Mucosa of descending colon (tissue), 3 donors: ENCODE measurements around the gene DCBLD1. TPM values are rescaled to one million over a fixed set of nuclear protein-coding genes. Genes with fewer than 3 reads are reported as not detected.
A peak's percentile ranks its signal among the peaks of the same experiment; 100 is the strongest.

Experiments
- ATAC-seq: fragments of 200-7000 bp; cut with Tn5 transposase; one replicate; pipeline ENCODE4 v1.9.1; 2020; ENCODE audit warnings: mild to moderate bottlenecking, moderate library complexity
- DNase-seq, 3 donors: peaks; one replicate each; pipeline ENCODE4 v3.0.0-alpha.2; 2020
- H3K36me3 ChIP-seq: fragments of 200-600 bp; one replicate; pipeline ENCODE4 v1.8.0; 2021; ENCODE audit warnings: low read depth, mild to moderate bottlenecking
- H3K4me1 ChIP-seq: fragments of 200-600 bp; one replicate; pipeline ENCODE4 v1.8.0; 2021; ENCODE audit warnings: low read depth, mild to moderate bottlenecking
- H3K4me3 ChIP-seq: fragments of 200-600 bp; one replicate; pipeline ENCODE4 v1.8.0; 2021; ENCODE audit warnings: mild to moderate bottlenecking
- H3K9me3 ChIP-seq: fragments of 200-600 bp; one replicate; pipeline ENCODE4 v1.8.0; 2021; ENCODE audit warnings: mild to moderate bottlenecking
- CTCF ChIP-seq: fragments of 200-600 bp; IDR thresholded peaks from one replicate; pipeline ENCODE4 v1.8.0; 2022; ENCODE audit warnings: antibody characterized with exemption, mild to moderate bottlenecking
- intact Hi-C, 2 donors: fragments of 100-400 bp; cut with DNase I in 1 of 2; cut with micrococcal nuclease in 1 of 2; formaldehyde crosslinking; loops; one replicate each; pipeline versions ENCODE4 v1.11.0 to v1.11.1; 2022; cut with DNase I, micrococcal nuclease
- total RNA-seq, 3 donors: library from RNA; stranded (reverse); fragmentation: NEBNext Ultra II Directional in 2 of 3; extraction: Animal tissue kit (Norgen Biotek cat#: 25700) in 2 of 3; gene quantifications; one replicate each; pipeline versions ENCODE4 v1.2.1 to v1.2.4, GENCODE V29; 2021 to 2023
- donor health status: DM: no; HTN: no; CAD: no; lungs with moderate emphysema.
- donor health status: DM: no; HTN: no; CAD: no.
- donor health status: DM: no; HTN: yes; CAD: no.

The DCBLD1 gene
- total RNA-seq, 3 donors from 2014 or later: 11.3 to 16.8 (median 11.4) TPM

DNA sequence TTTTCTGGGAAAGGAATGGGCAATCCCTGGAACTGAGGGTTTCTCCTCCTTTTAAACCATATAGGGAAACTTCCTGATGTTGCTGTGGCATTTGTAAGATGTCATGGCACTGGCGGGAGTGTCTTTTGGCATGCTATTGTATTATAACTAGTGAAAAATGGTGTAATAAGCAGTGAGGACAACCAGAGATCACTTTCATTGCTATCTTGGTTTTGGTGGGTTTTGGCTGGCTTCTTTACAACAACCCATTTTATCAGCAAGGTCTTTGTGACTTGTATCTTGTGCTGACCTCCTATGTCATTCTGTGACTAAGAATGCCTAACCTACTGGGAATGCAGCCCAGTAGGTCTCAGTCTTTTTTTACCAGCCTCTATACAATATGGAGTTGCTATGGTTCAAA lies 9.1 kb upstream of the DCBLD1 start:
- ATAC-seq (no peak), DNase-seq (no peak)
- no peak overlapping the region for H3K4me3 ChIP-seq
- H3K9me3 ChIP-seq: no peaks in the 10 kb centered on the region
- H3K4me1 ChIP-seq: no peaks in the 10 kb centered on the region
- H3K36me3 ChIP-seq: no peaks in the 10 kb centered on the region
- intact Hi-C loops: no loop called here
- no peak for TF ChIP-seq CTCF

DNA sequence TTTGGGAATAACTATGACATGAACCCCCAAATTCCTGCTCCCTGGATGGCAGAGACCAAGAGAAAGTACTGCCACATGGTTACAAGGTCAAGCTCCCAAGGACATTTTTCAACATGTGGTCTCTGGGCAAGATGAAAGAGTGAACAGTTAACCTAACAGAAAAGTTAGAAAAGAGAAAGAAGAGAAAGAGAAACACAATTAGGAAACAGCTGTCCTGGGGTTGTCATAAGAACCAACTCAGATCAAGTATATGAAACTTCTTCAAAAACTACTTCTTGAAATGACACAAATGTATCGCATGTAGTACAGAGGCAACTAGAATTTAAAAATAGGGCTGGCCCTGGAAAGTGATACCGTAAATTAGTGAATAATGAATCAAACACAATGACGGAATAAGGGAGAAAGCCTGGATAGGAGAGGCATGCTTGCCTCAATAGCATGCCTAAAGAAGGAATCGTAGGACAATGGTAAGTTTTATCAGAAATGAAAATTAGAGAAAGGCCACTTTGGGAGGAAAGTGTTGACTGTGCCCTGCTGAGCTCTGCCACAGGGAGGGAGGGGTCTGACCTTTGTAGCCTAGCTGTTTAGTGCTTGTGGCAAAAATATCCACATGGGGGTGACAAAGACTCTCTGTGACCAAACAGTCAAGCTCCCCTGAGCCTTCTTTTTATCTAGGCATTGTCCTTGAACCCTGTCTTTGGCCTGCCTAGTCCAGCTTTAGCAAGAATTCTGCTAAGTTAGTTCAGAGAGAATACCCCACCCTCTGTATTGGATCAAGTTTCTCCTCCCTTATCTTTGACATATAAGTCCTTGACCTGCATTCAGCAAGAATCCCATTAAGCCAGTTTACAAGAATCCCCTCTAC lies 4.3 kb upstream of the DCBLD1 start:
- H3K36me3 ChIP-seq: no peaks in the 10 kb centered on the region
- no peaks in the 10 kb centered on the region for H3K9me3 ChIP-seq
- ATAC-seq: no peak
- TF ChIP-seq CTCF: no peak
- DNase-seq: peak in 1 of 3 donors; percentile 47
- intact Hi-C loops: no loop called here
- H3K4me3 ChIP-seq: no peak overlapping the region
- peaks cover 4% of the 10 kb centered on the region for H3K4me1 ChIP-seq

GRCh38 chr6:117478853-117479231 lies 3.6 kb upstream of the DCBLD1 start:
- ATAC-seq (no peak), DNase-seq (no peak)
- no peaks in the 10 kb centered on the region for H3K9me3 ChIP-seq
- no peaks in the 10 kb centered on the region for H3K36me3 ChIP-seq
- intact Hi-C loops: no loop called here
- peaks cover 6% of the 10 kb centered on the region for H3K4me1 ChIP-seq
- H3K4me3 ChIP-seq: no peak overlapping the region
- TF ChIP-seq CTCF: no peak

GRCh38 chr6:117480651-117481050 lies 1.8 kb upstream of the DCBLD1 start:
- TF ChIP-seq CTCF: no peak
- DNase-seq (no peak), ATAC-seq (no peak)
- no peaks in the 10 kb centered on the region for H3K36me3 ChIP-seq
- no peak overlapping the region for H3K4me3 ChIP-seq
- H3K9me3 ChIP-seq: no peaks in the 10 kb centered on the region
- intact Hi-C loops: loop anchor here in 1 of 2 donors (10.0 kb wide), 1 partner anchor 124 kb away; the partner anchor contains the start of gene GOPC
- H3K4me1 ChIP-seq: peaks cover 12% of the 10 kb centered on the region

DNA sequence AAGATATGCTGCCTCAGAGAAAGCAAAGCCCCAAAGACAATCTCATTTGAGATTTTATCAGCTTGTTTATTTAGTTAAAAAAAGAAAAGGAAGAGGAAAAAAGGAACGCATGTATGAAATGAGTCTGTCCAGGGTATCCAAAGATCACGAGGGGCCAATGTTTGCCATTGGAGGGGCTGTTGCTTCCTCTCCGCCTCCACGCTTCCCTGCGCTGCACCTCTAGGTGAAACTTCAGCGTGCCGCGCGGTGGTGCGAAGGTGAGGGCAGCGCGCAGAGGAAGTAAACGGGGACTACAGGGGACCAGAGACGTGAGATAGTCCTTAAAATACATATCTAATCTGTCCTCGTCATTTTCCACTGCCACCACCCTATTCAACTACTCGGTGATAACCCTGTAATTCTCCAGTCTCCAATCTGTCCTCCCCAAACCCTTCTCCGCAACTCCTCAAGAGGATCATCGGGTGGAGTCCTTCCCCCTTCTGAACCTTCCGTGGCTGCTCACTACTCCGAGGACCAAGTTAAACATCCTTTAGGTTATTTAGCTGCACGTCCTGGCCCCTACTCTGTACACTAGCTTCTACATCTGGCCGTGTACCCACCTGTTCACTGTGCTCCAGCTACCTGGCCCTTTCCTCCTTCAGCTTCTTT lies 1.1 kb upstream of the DCBLD1 start:
- no peak for TF ChIP-seq CTCF
- H3K9me3 ChIP-seq: no peaks in the 10 kb centered on the region
- DNase-seq (peak; percentile 45 to 62 (median 53)), ATAC-seq (no peak)
- intact Hi-C loops: loop anchor here in 1 of 2 donors (10.0 kb wide), 1 partner anchor 123 kb away; the partner anchor contains the start of gene GOPC
- no peaks in the 10 kb centered on the region for H3K36me3 ChIP-seq
- no peak overlapping the region for H3K4me3 ChIP-seq
- peaks cover 12% of the 10 kb centered on the region for H3K4me1 ChIP-seq
